Panc1 (cell line): Measurements from ENCODE around the gene HCN4. TPM values are rescaled to one million over a fixed set of nuclear protein-coding genes. Genes with fewer than 3 reads are reported as not detected.

Experiments
- ATAC-seq: fragments of 200-7000 bp; cut with Tn5 transposase; 2 replicates; pipeline ENCODE4 v1.9.1; 2020; ENCODE audit warnings: mild to moderate bottlenecking, moderate library complexity
- BruUV-seq: library from RNA; stranded (reverse); fragments of 400-500 nt; replicated peaks from 2 replicates; lab custom pipeline; 2021; lab: Mats Ljungman, UMichigan
- CTCF ChIA-PET: fragments of 300-600 bp; sonication (Branson Sonifier 250); formaldehyde crosslinking; loops from one replicate; lab custom pipeline; 2022; ENCODE audit warnings: antibody characterized with exemption; lab: Charles Lee
- POLR2A ChIA-PET: fragments of 300-600 bp; sonication (Branson Sonifier 250); formaldehyde crosslinking; loops from one replicate; lab custom pipeline; 2022; ENCODE audit warnings: antibody characterized with exemption; lab: Charles Lee
- DNase-seq: peaks from one replicate; pipeline ENCODE4 v3.0.0-alpha.2; 2010; ENCODE audit warnings: low read depth, low spot score
- H3K27ac ChIP-seq: 2 replicates; pipeline ENCODE4 v1.5.1; 2011; ENCODE audit warnings: mild to moderate bottlenecking, low read length, inconsistent platforms
- H3K27me3 ChIP-seq: fragments of 200-500 bp; sonication (Bioruptor generic); 2 replicates; pipeline ENCODE4 v1.6.0; 2014; ENCODE audit warnings: low read length, inconsistent platforms; ENCODE audit not compliant: control insufficient read depth, insufficient read depth
- H3K36me3 ChIP-seq: fragments of 200-500 bp; sonication (Bioruptor generic); 2 replicates; pipeline ENCODE4 v1.5.1; 2014; ENCODE audit warnings: inconsistent platforms, mild to moderate bottlenecking, low read length, moderate library complexity; ENCODE audit not compliant: control insufficient read depth, insufficient read depth
- H3K4me1 ChIP-seq: 2 replicates; pipeline ENCODE4 v1.5.1; 2011; ENCODE audit warnings: inconsistent platforms, mild to moderate bottlenecking, low read length, moderate library complexity; ENCODE audit not compliant: control insufficient read depth, insufficient read depth
- H3K4me3 ChIP-seq, 2 experiments: 2 replicates each; pipeline ENCODE4 v1.5.1; 2011 to 2012; ENCODE audit warnings: low read depth in 2 of 2, low read length in 2 of 2, mild to moderate bottlenecking in 2 of 2, inconsistent platforms in 1 of 2, moderate library complexity in 1 of 2
- H3K9me3 ChIP-seq: fragments of 200-500 bp; sonication (Bioruptor generic); 2 replicates; pipeline ENCODE4 v1.5.1; 2014; ENCODE audit warnings: low read depth, mild to moderate bottlenecking, inconsistent platforms, low read length, moderate library complexity; ENCODE audit not compliant: control insufficient read depth, insufficient read depth
- CTCF ChIP-seq: fragments of 450-650 bp; IDR thresholded peaks from 2 replicates; pipeline ENCODE4 v1.5.1; 2017; ENCODE audit warnings: mild to moderate bottlenecking
- POLR2AphosphoS5 ChIP-seq: IDR thresholded peaks from 2 replicates; pipeline ENCODE4 v1.6.1; 2012; ENCODE audit warnings: mild to moderate bottlenecking, low read depth, low read length, moderate library complexity
- SIN3A ChIP-seq: IDR thresholded peaks from 2 replicates; pipeline ENCODE4 v1.6.1; 2012; ENCODE audit warnings: low read depth, mild to moderate bottlenecking, low read length, moderate library complexity, borderline replicate concordance; ENCODE audit not compliant: insufficient read depth
- TCF7L2 ChIP-seq: IDR thresholded peaks from 2 replicates; pipeline ENCODE4 v1.6.1; 2011; ENCODE audit warnings: mild to moderate bottlenecking, low read depth, low read length, inconsistent platforms
- in situ Hi-C: cut with HindIII; loops from 2 replicates; pipeline ENCODE4 v1.10.0; 2016; ENCODE audit warnings: low sequenced_read_pairs, low pct_unique_long_range_greater_than_20kb
- intact Hi-C: fragments of 100-400 bp; cut with micrococcal nuclease; formaldehyde crosslinking; loops from one replicate; pipeline ENCODE4 v1.10.0; 2022; ENCODE audit not compliant: unreplicated experiment
- total RNA-seq: library from RNA; stranded (reverse); gene quantifications from one replicate; pipeline ENCODE4 v1.2.1, GENCODE V29; 2021; ENCODE audit not compliant: unreplicated experiment
- TF ChIP-seq, protein P1 (sequence below), 2 experiments: IDR thresholded peaks; 2 replicates each; pipeline ENCODE4 v1.6.1; 2011 to 2012; ENCODE audit warnings: low read depth in 2 of 2, control low read depth in 1 of 2, low read length in 1 of 2, mild to moderate bottlenecking in 1 of 2, moderate library complexity in 1 of 2; ENCODE audit not compliant: insufficient read depth in 1 of 2

HCN4 gene
- total RNA-seq, 1 experiment from 2014 or later = 0.15 TPM

- no peak for ATAC-seq
- Histone ChIP-seq H3K4me3 (no peak overlapping the region), H3K36me3 (no peaks in the 10 kb centered on the region), H3K27ac (no peak overlapping the region), H3K4me1 (peaks cover 8% of the 10 kb centered on the region), H3K9me3 (no peaks in the 10 kb centered on the region), H3K27me3 (no peaks in the 10 kb centered on the region)
- in situ Hi-C loops (no loop called here), intact Hi-C loops (no loop called here)
- DNase-seq = no peak
- CTCF ChIA-PET = no interaction called here
- TF ChIP-seq CTCF (no peak), SIN3A (no peak), POLR2AphosphoS5 (no peak), TCF7L2 (no peak)
- TF ChIP-seq, protein P1, sequence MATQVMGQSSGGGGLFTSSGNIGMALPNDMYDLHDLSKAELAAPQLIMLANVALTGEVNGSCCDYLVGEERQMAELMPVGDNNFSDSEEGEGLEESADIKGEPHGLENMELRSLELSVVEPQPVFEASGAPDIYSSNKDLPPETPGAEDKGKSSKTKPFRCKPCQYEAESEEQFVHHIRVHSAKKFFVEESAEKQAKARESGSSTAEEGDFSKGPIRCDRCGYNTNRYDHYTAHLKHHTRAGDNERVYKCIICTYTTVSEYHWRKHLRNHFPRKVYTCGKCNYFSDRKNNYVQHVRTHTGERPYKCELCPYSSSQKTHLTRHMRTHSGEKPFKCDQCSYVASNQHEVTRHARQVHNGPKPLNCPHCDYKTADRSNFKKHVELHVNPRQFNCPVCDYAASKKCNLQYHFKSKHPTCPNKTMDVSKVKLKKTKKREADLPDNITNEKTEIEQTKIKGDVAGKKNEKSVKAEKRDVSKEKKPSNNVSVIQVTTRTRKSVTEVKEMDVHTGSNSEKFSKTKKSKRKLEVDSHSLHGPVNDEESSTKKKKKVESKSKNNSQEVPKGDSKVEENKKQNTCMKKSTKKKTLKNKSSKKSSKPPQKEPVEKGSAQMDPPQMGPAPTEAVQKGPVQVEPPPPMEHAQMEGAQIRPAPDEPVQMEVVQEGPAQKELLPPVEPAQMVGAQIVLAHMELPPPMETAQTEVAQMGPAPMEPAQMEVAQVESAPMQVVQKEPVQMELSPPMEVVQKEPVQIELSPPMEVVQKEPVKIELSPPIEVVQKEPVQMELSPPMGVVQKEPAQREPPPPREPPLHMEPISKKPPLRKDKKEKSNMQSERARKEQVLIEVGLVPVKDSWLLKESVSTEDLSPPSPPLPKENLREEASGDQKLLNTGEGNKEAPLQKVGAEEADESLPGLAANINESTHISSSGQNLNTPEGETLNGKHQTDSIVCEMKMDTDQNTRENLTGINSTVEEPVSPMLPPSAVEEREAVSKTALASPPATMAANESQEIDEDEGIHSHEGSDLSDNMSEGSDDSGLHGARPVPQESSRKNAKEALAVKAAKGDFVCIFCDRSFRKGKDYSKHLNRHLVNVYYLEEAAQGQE (IDR thresholded peaks at IDR 0.05; ENCODE audit: insufficient read depth in 1 of 2, low read depth in 2 of 2, low read length in 1 of 2) = no peak
- POLR2A ChIA-PET = no interaction called here
- BruUV-seq = no TSS peak
Observed at GRCh38 chr15:73385205-73385604, 16.4 kb upstream of the HCN4 start.

GRCh38 chr15:73383310-73384189 lies 14.8 kb upstream of the HCN4 start:
- Histone ChIP-seq H3K9me3 (no peaks in the 10 kb centered on the region), H3K4me3 (no peak overlapping the region), H3K36me3 (no peaks in the 10 kb centered on the region), H3K4me1 (peaks cover 8% of the 10 kb centered on the region), H3K27me3 (no peaks in the 10 kb centered on the region), H3K27ac (no peak overlapping the region)
- BruUV-seq = no TSS peak
- DNase-seq (no peak), ATAC-seq (no peak)
- POLR2A ChIA-PET = no interaction called here
- TF ChIP-seq SIN3A (no peak), TCF7L2 (no peak), CTCF (no peak), POLR2AphosphoS5 (no peak)
- TF ChIP-seq, protein P1 (IDR thresholded peaks at IDR 0.05; ENCODE audit: insufficient read depth in 1 of 2, low read depth in 2 of 2, low read length in 1 of 2) = no peak
- in situ Hi-C loops (no loop called here), intact Hi-C loops (no loop called here)
- CTCF ChIA-PET = no interaction called here
